T-helper 2 cell treated with Interferon-gamma antibody and Interleukin-4, amounts not matched to agents 100 ng/mL and 5 ng/mL, for 36 hours (primary cell): ENCODE results near the gene XAGE2. TPM values are rescaled to one million over a fixed set of nuclear protein-coding genes. Genes with fewer than 3 reads are reported as not detected.
"Not testable (repeated sequence)": the region's sequence is repeated elsewhere in the genome, so short reads cannot be mapped to it uniquely, and the experiment has no call there.

Experiments
- intact Hi-C: fragments of 100-400 bp; cut with micrococcal nuclease; formaldehyde crosslinking; loops from one replicate; pipeline ENCODE4 v1.15.1; 2023
- total RNA-seq: library from RNA; stranded (reverse); gene quantifications from 2 replicates; pipeline ENCODE4 v1.2.3, GENCODE V29; 2022

XAGE2 gene
- not detected in 2 replicates for total RNA-seq

- intact Hi-C loops = no loop called here
These were observed at the start of gene XAGE2 for GRCh38 chrX:52368368-52369055. Gene XAGE2 (plus strand): TSS chrX:52369021. CDS start chrX:52370015, 994 bp downstream.

GRCh38 chrX:52337410-52337809, 31.4 kb upstream of the XAGE2 start:
- intact Hi-C loops = no loop called here

GRCh38 chrX:52341493-52341892, 27.3 kb upstream of the XAGE2 start:
- intact Hi-C loops = no loop called here

GRCh38 chrX:52343131-52343530, 25.7 kb upstream of the XAGE2 start:
- intact Hi-C loops = not testable (repeated sequence)

GRCh38 chrX:52345402-52345801, 23.4 kb upstream of the XAGE2 start:
- intact Hi-C loops = not testable (repeated sequence)

- intact Hi-C loops = no loop called here
These were observed 22.4 kb upstream of the XAGE2 start for GRCh38 chrX:52346174-52347165.

- intact Hi-C loops = no loop called here
These were observed 19.1 kb upstream of the XAGE2 start for GRCh38 chrX:52349681-52350080.

- intact Hi-C loops = no loop called here
These were observed 16.3 kb upstream of the XAGE2 start for GRCh38 chrX:52352551-52352950.

- intact Hi-C loops = no loop called here
These were observed 15.0 kb upstream of the XAGE2 start for GRCh38 chrX:52353838-52354237.

- intact Hi-C loops = no loop called here
These were observed 13.7 kb upstream of the XAGE2 start for GRCh38 chrX:52355108-52355507.

- intact Hi-C loops = no loop called here
These were observed 9.1 kb upstream of the XAGE2 start for GRCh38 chrX:52359614-52360232.

- intact Hi-C loops = no loop called here
These were observed 6.9 kb upstream of the XAGE2 start for GRCh38 chrX:52361941-52362340.

- intact Hi-C loops = no loop called here
These were observed 5.5 kb upstream of the XAGE2 start for GRCh38 chrX:52363247-52363883.

GRCh38 chrX:52378870-52379269, 10.0 kb downstream of the XAGE2 start:
- intact Hi-C loops = no loop called here

GRCh38 chrX:52380993-52381392, 12.2 kb downstream of the XAGE2 start:
- intact Hi-C loops = no loop called here

- intact Hi-C loops = no loop called here
These were observed 41.9 kb downstream of the XAGE2 start for GRCh38 chrX:52410439-52411394.

- intact Hi-C loops = no loop called here
These were observed 46.5 kb downstream of the XAGE2 start for GRCh38 chrX:52415304-52415703.

- intact Hi-C loops = no loop called here
These were observed 48.0 kb downstream of the XAGE2 start for GRCh38 chrX:52416816-52417215.

- intact Hi-C loops = no loop called here
These were observed 52.1 kb downstream of the XAGE2 start for GRCh38 chrX:52420824-52421443.

GRCh38 chrX:52422884-52423283, 54.1 kb downstream of the XAGE2 start:
- intact Hi-C loops = no loop called here
